Stimulated activated CD8-positive, alpha-beta memory T cell treated with anti-CD3 and anti-CD28 coated beads, Interleukin-4, amount 100 ng/mL, for 24 hours (primary cell): Measurements from ENCODE around the gene NID2.

Experiments used
- DNase-seq: peaks from one replicate; pipeline ENCODE4 v3.0.0-alpha.2; 2020; ENCODE audit warnings: low read depth

NID2 gene

DNA sequence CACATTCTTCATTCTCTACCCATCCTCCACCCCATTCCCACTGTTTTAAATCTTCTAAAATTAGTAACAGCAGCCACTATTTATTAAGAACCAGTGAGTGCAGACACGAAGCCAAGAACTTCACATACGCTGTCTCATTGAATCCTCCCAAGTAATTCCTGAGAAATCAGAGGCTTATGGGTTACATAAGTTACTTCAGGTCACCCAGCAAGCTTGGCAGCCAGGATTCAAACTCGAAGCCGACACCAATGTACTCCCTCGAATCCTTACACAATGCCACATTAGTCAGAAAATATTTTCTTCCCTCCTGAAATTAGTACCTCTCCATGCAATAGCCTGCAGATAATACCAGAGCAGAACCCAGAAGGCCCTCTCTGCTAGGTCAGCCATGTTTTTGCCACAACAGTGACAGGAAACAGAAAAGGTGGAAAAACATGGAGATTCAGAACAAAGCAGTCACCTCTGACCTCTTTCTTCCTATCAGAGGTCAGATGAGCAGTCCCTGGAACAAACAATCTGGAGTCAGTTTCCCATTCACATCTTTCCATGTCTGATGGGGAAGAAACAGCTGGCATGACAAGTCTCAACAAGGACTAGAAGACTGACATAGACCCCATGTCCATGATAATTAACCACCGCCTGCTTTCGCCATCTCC lies 16.4 kb downstream of the NID2 start:
- DNase-seq = no peak

DNA sequence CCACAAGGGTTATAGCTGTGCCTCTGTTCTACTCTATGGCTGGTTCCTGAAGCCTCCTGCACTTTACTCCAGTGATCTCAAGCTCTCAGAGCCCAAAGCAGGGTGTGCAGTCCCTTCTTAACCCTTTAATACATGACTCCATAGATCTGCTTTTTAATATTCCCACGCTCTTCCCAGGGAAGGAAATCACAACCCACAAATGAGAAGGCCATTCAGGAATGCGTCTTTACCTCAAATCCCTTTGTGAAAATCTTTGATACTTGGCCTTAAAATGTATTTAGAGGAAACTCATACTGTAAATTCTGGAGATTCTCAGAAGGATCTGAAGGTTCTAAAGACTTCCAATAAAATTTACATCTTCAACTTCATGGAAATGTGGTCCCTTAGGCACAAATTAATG lies 17.0 kb downstream of the NID2 start:
- DNase-seq = no peak

DNA sequence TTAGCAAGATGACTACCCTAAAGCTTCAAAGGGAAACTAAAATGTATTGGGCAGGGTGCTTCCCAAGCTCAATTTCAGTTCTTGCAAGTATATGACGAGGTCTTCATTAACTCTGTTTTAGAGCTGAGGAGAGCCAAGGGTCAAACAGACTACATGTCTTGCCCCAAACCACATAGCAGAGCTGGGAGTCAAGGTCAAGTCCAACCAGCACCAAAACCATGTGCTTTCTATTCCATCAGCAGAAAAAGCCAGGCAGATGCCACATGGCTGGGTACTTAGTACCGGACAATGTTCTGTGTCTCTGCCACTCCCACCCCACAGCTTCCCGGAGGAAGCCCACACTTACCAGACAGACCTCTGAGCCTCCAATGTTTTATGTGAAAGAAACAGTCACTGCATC lies 17.6 kb downstream of the NID2 start:
- no peak for DNase-seq

DNA sequence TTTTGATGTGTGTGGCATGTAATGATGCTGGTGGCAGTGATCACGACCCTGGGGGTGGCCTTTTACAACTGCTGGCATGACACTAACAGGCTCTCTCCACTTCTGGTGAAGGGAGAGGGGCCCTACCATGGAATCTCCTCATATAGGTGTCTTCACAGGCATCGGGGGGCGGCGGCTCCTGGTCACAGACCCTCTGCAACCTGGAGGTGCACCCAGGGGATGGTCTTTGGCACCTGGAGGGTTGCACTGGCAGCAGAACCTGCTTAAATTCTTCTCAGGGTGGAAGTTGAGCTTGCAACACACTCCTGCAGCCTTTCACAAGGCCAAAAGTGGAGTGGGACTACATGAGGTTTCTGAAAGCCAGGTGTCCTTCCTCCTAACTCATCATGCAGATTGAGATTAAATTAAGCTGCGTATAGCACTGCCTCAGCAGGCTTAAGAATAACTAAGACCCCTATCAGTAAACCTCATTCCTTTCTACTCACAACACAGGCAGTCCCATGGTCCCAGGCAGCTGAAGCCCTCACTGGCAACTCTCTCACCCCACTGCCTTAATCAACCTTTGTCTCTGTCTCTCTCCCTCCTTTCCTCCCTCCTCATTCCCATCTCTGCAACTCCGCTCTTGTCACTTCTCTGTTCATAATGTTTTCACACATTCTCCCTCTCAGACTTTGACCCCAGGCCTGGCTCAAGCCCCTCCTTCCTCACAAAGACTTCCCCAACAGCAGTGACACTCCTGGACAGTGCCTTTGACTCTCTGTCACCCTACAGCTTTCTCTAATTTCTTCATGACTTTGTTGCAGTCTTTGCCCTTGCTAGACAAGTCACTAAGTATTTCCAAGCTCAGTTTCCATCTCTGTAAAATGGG lies 18.9 kb downstream of the NID2 start:
- DNase-seq = no peak

DNA sequence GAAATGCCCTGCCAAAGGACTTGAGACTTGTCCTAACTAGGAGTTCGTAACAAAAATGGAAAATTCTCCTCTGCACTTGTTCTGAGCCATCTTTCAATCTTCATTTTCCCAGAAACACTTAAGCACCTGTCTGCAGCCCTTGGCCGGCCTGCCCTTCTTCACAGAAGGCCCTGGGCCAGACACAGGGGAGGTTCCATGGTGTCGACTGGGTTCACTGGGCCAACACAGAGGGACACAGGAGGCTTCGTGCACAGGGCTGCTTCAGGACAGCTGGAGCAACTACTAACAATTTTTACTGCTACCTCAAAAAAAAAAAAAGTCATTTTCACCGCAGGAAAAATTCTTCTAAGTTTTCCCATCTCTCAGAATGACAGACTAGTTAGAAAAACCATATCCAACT lies 19.6 kb downstream of the NID2 start:
- DNase-seq = no peak

DNA sequence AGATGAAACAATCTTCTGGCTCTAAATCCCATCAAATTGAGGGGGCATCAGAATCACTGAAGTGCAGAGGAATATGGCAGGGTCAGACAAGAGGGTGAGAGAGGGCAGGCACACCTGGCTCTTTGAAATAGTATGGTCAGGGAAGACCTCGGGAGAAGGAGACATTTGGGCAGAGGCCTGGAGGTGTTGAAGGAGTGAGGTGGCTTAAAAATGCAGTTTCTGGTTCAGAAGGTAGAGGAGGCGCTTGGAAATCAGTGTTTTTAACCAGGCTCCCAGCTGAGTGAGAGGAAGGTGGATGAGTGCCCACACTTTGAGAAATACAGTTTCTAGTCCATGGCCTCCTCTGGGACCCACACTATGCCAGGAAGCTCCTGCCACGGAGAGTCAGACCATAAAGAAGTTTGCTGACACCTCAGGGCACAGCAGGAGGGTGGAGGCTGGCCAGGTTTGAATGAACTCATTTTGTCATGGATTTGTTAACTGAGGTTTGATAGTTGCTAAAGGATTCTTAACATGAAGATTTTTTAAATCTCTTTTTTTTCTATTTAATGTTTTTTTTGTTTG lies 20.1 kb downstream of the NID2 start:
- DNase-seq = no peak

DNA sequence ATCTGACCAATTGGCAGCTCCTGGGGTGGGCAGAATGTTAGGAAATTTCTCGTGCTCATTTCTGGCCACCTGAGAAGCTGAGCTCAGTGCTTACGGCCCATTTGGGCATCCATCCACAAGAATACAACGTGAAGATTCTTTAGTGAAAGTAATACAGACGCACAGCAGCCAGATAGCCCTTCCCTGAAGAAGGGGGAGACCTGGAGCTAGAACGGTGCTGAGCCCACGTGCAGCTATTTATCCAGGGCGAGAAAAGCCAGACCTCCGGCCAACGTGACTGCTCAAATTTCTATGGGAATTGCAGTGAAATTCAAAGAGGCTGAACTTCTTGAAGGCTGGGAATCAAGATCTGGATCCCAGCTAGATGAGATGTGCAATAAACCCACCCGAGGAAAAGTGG lies 20.7 kb downstream of the NID2 start:
- no peak for DNase-seq

DNA sequence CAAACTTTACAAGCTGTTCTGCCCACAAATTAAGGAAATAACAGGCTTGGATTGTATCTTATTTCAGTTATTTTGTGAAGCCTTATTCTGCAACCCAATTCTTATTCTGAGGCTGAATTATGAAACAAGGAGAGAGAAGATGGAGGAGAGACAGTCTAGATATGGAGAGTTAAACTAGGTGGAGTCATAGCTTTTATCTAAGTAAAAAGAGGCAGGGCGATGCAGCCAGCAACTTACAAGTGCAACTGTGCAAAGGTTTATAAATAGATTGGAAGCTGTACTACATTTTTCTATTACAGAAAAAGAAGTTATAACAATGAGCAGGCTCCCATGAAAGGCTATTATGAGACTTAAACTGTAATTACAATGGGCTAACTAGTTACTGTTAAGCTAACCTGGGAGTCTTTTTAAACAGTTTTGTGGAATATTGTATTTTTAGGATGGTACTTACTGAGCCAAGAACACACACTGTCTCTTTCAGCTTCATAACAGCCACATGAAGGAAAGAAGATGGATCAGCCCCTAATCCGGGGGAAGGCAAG lies 22.4 kb downstream of the NID2 start:
- DNase-seq = no peak

DNA sequence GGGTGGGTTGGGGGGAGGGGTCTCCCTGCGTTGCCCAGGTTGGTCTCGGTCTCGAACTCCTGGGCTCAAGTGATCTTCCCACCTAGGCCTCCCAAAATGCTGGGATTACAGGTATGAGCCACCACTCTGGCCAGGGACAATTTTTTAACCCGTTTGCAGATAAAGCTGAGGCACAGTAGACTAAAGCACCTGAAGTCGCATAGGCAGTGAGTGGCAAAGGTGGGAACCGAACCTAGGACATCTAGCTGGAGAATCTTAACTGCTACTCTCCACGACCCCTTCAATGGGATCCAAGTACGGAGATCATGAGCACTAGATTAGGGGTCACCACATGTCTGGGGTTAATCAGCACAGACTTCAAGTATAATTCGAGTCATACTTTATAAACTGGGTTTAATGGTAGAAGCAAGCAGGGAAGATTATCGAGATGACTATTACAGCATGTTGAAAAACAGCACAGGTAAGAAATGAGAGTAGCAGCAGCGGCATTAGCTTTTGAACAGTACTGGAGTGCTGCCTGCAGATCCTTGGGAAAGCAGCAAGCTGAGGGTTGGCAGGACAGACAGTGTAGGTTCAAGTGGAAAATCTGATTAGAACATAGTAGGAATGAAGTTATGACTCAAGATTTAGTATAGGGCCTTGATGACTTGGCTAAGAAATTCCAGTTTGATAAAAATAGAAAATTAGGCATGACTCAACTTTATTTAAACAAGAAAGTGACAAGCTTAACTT lies 23.9 kb downstream of the NID2 start:
- DNase-seq = no peak

DNA sequence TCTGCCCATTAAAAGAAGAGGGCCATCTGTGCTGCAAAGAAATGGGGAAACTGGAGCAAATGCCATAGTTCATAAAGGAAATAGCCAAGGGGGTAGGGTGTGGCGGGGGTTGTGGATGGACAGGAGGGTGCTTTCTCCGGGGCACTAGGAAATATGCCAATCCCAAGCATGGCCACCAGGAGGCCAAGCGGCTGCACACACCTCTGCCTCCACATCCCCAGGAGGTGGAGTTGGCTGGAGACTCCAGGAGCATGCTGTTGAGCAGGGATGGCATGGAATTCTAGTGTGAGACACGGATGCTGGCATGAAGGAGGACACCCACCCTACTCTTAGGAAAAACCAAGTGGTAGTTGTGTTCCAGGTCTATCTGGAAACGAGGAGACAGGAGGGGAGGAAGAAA lies 25.2 kb downstream of the NID2 start:
- DNase-seq = peak; percentile 20

DNA sequence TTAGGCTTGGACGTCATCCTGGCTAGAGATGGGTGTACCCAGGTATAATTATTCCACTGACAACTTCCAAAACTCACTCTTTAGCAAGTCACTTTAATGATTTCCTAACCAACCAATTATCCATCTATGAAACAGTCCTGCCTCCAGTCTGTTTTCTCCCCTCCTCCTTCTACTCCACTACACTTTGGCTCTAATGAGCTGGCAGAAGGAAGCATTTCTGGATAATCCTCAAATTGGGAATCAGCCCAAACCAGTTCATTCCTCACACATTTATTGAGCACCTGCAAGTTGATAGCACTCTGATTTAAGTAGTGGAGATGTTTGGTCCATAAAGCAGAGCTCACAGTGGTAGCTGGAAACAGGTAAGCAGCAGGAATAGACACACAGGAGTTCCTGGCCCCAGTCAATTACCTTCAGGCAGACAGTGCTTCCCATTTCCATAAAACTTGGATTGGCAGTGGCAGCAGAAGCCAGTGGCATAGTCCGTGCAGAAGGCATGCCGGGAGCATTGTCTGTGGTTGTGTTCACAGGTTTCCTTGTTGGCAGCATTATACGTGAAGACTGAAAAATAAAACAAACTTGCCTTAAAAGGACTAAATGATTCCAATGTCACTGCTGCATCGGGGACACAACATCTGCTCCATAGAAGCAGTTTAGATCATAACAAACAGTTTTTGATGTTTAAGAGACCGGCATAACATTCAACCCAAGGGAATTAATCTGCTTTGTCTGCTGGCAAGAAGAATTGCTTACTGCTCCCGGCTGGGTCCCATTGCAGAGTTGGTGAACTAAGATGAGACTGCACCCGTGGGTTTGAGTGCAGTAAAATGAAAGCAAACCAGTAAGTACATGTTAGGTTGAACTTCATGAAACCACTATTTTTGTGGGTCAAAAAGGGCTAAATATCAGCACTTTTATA lies 26.2 kb downstream of the NID2 start:
- DNase-seq = no peak

DNA sequence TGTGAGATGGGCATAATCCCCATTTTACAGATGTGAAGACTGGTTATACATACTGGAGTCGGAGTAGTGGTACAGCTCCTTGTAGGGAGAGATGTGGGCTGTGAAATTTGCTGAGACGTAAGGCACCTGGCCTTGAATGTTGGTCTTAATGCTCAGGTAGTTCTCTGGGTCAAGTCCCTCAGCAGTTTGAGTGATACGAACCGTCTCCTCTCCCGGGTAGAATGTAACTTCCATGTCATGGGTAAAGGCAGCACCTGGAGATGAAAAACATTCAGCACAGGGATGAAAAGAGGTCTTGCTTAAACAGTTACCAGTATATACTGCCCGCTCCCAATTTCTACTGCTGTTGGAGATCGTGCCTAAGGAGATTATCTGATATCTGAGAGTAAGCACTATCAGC lies 28.3 kb downstream of the NID2 start:
- no peak for DNase-seq

DNA sequence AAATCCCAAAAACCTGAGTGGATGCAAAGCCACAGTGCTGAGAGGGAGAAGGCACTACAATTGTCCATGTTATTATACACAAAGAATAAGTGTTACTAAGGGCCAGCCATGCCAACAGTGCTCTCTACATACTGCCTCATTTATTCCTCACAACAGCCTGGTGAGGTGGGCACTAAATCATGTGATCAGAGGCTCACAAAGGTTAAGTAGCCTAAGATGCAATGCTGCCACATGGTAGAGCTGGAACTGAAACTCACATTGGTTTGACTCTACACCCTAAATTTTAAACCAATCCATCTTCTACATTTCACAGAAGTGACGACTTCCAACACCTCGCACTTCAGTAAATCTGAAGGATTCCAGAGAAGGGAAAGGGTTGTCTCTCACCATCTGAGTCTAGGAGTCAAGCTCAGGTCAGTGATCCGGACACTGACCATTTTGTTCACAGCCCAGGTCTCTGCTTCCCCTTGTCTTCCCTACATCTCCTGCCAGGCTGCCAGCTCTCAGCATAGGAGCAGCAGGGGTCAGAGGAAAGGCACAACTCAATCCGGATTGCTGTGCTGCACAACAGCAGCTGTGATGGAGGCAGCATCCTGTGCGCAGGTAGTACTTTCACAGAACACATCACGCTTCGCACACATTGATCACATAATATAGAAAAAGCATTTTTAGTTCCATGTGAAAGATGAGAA lies 29.6 kb downstream of the NID2 start:
- DNase-seq = no peak

DNA sequence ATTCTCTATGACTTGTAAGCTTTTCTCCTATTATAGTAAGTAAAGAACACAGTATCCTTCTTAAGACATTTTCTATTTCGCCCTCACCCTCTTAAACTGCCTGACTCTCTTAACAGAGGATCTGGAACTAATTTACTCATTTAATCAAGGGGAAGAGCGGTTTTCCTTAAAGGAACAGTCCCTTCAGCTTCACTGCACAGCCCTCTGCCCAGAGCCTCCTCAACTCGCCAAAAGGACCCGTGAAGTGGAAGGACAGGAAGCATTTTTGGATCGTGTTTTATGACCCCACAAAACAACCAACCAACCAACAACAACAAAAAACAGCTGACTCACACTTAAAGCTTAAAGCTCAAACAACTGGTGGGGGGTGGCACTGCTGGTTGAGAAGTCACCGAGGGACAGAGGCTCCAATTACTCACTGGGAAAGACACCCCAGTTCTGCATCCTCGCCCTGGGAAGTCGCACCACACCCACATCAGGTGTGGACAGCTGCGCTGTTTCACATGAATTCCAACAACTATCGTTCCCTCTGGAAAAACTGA lies 35.7 kb downstream of the NID2 start:
- no peak for DNase-seq

DNA sequence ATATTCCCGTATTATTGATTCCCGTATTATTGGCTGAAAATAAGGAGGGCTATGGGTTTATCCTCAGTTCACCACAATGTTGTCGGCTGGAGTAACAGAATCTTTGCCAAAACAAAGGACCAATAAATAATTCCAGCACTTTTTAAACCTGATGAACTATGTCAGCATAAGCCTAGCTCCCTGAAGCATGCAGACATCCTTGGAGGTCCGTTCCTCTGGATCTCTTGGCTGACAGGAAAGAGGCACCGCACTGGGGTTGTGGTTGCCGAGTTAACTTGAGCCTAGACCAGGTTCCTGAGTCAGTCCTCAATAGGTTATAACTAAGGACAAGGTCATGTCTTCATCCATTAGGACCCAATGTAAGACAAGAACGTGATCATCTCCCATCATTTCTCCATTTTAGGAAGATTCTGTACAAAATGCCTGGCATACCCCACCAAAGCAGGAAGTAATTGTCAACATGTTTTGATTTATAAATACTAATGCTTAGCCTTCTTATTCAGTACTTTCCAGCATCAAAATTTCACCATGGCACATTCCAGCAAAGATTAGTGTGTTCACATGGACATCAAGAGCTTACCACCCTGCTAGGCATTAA lies 36.6 kb downstream of the NID2 start:
- no peak for DNase-seq

DNA sequence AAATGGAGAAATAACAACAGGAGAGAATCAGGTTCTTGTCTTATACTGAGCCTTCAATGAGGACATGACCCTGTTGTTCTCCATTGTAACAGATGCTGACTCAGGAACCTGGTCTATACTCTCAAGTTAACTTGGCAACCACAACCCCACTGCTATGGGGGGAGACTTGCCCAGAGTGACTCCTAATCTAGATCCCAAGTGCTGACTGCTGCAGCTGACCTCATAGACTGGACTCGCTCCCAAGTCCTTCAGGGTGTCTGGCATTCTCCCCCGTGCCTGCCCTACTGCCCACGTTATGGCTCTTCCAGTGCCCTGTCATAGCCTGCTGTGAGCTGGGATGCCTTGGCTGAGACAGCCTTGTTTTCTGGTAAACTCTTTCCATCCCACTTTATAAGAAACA lies 37.1 kb downstream of the NID2 start:
- DNase-seq = no peak

DNA sequence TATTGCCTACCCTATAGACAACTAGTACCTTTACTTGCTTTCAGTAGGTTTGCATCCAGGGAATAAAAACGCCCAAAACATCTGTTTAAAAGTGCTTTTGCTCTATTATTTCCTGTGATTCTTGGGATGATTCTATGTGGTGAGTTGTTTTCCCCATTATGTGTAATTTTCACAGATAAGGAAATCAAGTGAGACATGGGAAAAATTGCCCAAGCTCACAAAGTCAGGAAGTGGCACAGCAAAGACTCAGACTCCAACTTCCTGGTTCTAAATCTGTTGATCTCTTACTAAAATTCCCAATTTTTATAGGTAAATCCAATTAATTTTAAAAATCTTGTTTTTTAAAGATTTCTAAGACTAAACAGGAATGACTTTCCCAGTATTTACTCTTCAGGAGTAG lies 39.0 kb downstream of the NID2 start:
- DNase-seq = no peak

DNA sequence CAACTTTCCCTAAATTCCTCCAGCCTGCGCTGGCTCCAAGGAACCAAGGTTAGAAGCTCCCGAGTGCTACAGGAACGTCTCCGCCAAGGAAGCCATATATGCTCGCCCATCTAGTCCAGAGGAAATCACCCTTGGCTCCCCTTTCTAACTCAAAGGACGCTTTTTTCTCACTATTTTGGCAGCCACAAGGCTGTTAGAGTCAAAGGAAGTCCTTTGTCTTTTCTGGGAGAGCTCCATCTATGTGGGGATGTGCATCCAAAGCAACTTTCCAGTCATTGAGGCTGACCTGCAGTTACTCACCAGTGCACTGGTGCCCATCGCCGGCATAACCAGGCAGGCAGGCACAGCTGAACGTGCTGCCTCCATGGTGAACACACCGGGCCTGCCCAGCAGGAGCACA lies 42.0 kb downstream of the NID2 start:
- no peak for DNase-seq

DNA sequence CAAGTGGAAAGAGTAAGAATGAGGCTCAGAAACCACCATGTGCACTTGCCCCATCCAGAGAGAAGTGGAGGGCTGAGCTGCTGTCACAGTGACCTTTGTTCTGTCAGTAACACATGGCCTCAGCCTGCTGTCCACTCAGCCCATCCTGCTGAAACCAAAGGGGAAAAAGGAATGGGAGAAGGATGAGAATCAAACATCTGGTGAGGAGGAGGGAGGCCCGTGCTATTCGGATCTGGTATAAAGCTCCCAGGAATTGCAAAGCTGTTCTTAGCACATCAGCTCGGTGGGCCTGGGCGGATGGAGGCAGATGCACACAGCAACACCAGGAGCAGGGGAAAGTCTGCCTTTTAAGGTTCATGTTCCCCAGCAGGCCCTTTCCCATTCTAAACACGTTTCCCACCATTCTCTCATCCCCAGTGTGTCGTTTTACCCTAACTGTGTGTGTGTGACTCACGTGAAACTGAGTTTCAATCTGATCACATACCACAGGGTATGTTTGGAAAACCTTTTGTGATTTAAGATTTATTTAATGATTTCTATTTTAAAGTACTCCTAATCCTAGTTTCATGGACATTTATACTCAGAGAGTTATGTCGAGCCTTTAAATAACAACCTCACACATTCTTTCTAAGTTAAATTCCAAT lies 42.7 kb downstream of the NID2 start:
- DNase-seq = no peak

DNA sequence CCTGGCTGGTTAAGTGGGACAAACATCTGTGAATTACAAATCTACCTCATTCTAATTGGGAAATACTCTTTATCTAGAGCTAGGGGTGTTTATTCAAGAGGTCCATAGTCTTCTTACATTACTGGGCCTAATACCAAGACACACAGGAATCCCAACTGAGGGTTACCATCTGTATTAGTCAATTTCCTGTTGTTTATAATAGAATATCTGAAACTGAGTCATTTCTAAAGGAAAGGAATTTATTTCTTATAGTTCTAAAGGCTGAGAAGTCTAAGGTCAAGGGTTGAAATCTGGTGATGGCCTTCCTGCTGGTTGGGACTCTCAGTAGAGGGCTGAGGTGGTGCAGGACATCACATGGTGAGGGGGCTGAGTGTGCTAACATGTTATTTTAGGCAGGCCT lies 43.5 kb downstream of the NID2 start:
- no peak for DNase-seq
